ENCODE results near the gene TAAR9. TPM values are rescaled to one million over a fixed set of nuclear protein-coding genes. Genes with fewer than 3 reads are reported as not detected.

Gene TAAR9
- total and polyA plus RNA-seq, 10 donors = not detected

DNA sequence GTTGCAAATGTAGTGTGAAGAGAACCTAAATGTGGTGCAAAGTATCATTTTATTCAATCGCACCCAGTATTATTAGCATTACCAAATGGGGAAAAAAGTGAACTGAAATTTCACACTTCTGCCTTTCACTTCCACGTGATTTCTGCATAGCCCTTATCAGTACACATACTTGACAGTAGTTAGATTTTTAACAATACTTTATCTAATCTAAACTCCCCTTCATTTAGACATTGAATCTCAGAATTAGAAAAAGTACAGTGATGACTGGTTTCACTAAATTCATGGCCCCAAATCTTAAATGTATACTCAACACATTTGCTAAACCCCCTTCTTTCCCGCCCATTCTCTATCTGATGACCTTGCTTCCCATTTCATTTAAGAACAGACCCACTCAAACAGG lies 39.4 kb upstream of the TAAR9 start:
- H3K9me3 ChIP-seq = no peaks in the 10 kb centered on the region
- peak overlapping the region in 1 of 8 donors; percentile 21 for H3K4me3 ChIP-seq
- H3K27ac ChIP-seq = peak overlapping the region in 7 of 8 donors; percentile 30 to 83 (median 73)
- intact Hi-C loops (cut with DNase I; ENCODE audit: low total_unique reads) = no loop called here
- no peaks in the 10 kb centered on the region for H3K27me3 ChIP-seq (replicated peaks in 1 of 7)
- TF ChIP-seq CTCF (IDR thresholded peaks at IDR 0.05 in 8 of 11, conservative IDR thresholded peaks at IDR 0.05 in 3 of 11) = no peak
- TF ChIP-seq POLR2A (IDR thresholded peaks at IDR 0.05) = no peak
- TF ChIP-seq POLR2AphosphoS5 (IDR thresholded peaks at IDR 0.05) = no peak
- H3K36me3 ChIP-seq = peaks cover 0 to 82% (median 26%) of the 10 kb centered on the region in 6 donors
- 48 to 63% (median 53%) methylated on average over 3 of the region's 3 CpGs for WGBS, 5 donors
- DNase-seq = no peak
- peaks cover 23 to 96% (median 79%) of the 10 kb centered on the region in 6 donors for H3K4me1 ChIP-seq

DNA sequence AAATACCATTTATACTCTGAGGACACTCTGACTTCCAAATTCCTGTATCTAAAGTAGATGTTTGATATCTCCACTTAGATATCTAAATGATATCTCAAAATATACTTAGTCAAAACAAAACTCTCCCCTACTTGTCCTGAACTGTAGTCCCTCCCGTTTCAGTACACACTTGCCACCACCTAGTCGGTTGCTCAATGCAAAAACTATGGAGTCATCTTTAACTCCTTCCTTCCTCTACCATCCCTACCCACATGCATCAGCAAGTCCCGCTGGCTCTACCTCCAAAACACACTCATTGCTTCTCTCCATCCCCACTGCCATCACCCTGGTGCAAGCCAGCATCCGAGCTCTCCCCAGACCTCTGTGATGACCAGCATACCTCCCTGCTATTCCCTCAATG lies 38.3 kb upstream of the TAAR9 start:
- Histone ChIP-seq H3K9me3 (no peaks in the 10 kb centered on the region), H3K4me3 (peak overlapping the region in 1 of 8 donors; percentile 24), H3K27me3 (replicated peaks in 1 of 7) (no peaks in the 10 kb centered on the region), H3K4me1 (peaks cover 20 to 98% (median 81%) of the 10 kb centered on the region in 6 donors), H3K27ac (peak overlapping the region; percentile 30 to 83 (median 72)), H3K36me3 (peaks cover 0 to 71% (median 25%) of the 10 kb centered on the region in 6 donors)
- TF ChIP-seq CTCF (IDR thresholded peaks at IDR 0.05 in 8 of 11, conservative IDR thresholded peaks at IDR 0.05 in 3 of 11) (no peak), POLR2A (IDR thresholded peaks at IDR 0.05) (no peak), POLR2AphosphoS5 (IDR thresholded peaks at IDR 0.05) (no peak)
- intact Hi-C loops (cut with DNase I; ENCODE audit: low total_unique reads) = no loop called here
- 43 to 65% (median 55%) methylated on average over 4 of the region's 4 CpGs for WGBS, 5 donors
- DNase-seq = no peak

DNA sequence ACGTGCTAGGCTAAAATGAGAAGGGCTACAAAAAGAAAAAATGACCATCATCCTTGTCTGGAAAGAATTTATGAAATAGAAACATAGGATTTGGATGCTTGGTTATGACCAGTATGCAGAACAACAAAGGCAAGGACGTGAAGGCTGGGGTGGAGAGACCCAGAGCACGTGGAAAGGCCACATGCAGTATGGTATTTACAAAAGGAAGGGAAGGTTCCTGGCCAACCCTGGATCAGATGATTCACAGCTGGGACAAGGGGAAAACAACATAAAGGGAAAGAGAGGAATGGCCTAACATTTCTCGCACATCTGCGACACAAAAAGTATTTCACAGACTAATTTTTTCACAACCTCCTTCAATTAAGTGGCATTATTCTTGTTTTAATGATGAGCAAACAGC lies 33.3 kb upstream of the TAAR9 start:
- Histone ChIP-seq H3K4me3 (peak overlapping the region in 1 of 8 donors; percentile 6), H3K36me3 (peaks cover 0 to 74% (median 22%) of the 10 kb centered on the region in 6 donors), H3K4me1 (peaks cover 22 to 97% (median 81%) of the 10 kb centered on the region in 6 donors), H3K27ac (peak overlapping the region in 3 of 8 donors; percentile 7 to 68 (median 8)), H3K9me3 (no peaks in the 10 kb centered on the region), H3K27me3 (replicated peaks in 1 of 7) (no peaks in the 10 kb centered on the region)
- TF ChIP-seq POLR2A (IDR thresholded peaks at IDR 0.05) (no peak), POLR2AphosphoS5 (IDR thresholded peaks at IDR 0.05) (no peak), CTCF (IDR thresholded peaks at IDR 0.05 in 8 of 11, conservative IDR thresholded peaks at IDR 0.05 in 3 of 11) (no peak)
- DNase-seq = no peak
- intact Hi-C loops (cut with DNase I; ENCODE audit: low total_unique reads) = no loop called here
- WGBS, 5 donors = 77 to 85% (median 82%) methylated on average over 5 of the region's 5 CpGs

DNA sequence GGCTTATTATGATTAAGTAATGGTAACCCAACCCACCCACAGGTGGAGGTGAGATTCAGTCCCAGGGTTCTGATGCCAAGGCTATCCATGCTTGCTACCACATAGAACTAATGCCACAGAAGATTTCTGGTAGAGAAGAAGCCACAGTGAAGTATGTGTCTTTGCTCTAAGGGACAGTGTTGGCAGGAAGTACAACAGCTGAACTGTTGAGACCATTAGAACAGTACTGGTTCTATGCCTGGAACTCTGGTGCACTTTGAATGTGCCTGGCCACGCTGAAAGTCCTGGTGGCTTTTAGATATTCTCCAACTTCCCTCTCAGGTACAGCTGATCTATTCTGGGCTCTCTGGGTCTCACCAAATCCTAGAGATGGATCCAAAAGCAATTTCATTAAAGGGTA lies 32.9 kb upstream of the TAAR9 start:
- 71 to 82% (median 76%) methylated on average over 1 of the region's 1 CpG for WGBS, 5 donors
- DNase-seq = no peak
- peak overlapping the region in 1 of 8 donors; percentile 6 for H3K4me3 ChIP-seq
- peaks cover 22 to 97% (median 81%) of the 10 kb centered on the region in 6 donors for H3K4me1 ChIP-seq
- H3K9me3 ChIP-seq = no peaks in the 10 kb centered on the region
- intact Hi-C loops (cut with DNase I; ENCODE audit: low total_unique reads) = no loop called here
- H3K27ac ChIP-seq = peak overlapping the region in 3 of 8 donors; percentile 7 to 68 (median 8)
- no peaks in the 10 kb centered on the region for H3K27me3 ChIP-seq (replicated peaks in 1 of 7)
- H3K36me3 ChIP-seq = peaks cover 0 to 70% (median 22%) of the 10 kb centered on the region in 6 donors
- TF ChIP-seq POLR2AphosphoS5 (IDR thresholded peaks at IDR 0.05) = no peak
- no peak for TF ChIP-seq POLR2A (IDR thresholded peaks at IDR 0.05)

All from spleen (tissue), 11 donors.